Stimulated activated naive CD8-positive, alpha-beta T cell treated with anti-CD3 and anti-CD28 coated beads, Interleukin-15, Interleukin-2, amounts not matched to agents 100 ng/mL and 50 ng/mL, for 24 hours (primary cell): Measurements from ENCODE around the gene ABHD16B.

ENCODE experiments used
- H3K27ac Mint-ChIP-seq: one replicate; pipeline ENCODE4 v1.8.0; 2021; ENCODE audit warnings: mild to moderate bottlenecking, mixed read lengths
- H3K27me3 Mint-ChIP-seq: one replicate; pipeline ENCODE4 v1.8.0; 2021; ENCODE audit warnings: mixed read lengths
- H3K36me3 Mint-ChIP-seq: one replicate; pipeline ENCODE4 v1.8.0; 2021; ENCODE audit warnings: low read depth, mixed read lengths
- H3K4me1 Mint-ChIP-seq: one replicate; pipeline ENCODE4 v1.8.0; 2021; ENCODE audit warnings: low read depth, mixed read lengths
- H3K4me3 Mint-ChIP-seq: one replicate; pipeline ENCODE4 v1.8.0; 2021; ENCODE audit warnings: mild to moderate bottlenecking, mixed read lengths
- H3K9me3 Mint-ChIP-seq: one replicate; pipeline ENCODE4 v1.8.0; 2021; ENCODE audit warnings: mixed read lengths

The ABHD16B gene

DNA sequence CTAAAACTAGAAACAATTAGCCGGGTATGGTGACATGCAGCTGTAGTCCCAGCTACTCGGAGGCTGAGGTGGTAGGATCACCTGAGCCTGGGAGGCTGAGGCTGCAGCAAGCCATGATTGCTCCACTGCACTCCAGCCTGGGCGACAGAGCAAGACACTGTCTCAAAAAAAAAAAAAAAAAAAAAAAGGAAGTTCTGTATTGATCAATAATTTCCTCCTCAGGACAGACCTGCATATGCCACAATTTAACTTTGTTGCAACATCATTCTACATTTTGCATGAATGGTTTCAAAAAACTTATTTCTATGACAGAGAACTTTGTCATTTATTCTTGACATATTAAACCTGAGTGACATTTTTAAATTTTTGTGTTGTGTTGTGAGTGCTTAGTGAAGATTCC, 39.1 kb downstream of the ABHD16B start:
- Mint-ChIP-seq H3K4me3 (no peak overlapping the region), H3K4me1 (peaks cover 71% of the 10 kb centered on the region), H3K27me3 (no peaks in the 10 kb centered on the region), H3K9me3 (no peaks in the 10 kb centered on the region), H3K27ac (no peak overlapping the region), H3K36me3 (peaks cover 40% of the 10 kb centered on the region)

- H3K4me1 Mint-ChIP-seq = peaks cover 49% of the 10 kb centered on the region
These were observed 42.7 kb downstream of the ABHD16B start for GRCh38 chr20:63903796-63904561.

GRCh38 chr20:63908008-63908682, 46.8 kb downstream of the ABHD16B start:
- peaks cover 4% of the 10 kb centered on the region for H3K36me3 Mint-ChIP-seq
- H3K4me3 Mint-ChIP-seq = no peak overlapping the region
- no peak overlapping the region for H3K27ac Mint-ChIP-seq
- peaks cover 35% of the 10 kb centered on the region for H3K4me1 Mint-ChIP-seq
- no peaks in the 10 kb centered on the region for H3K27me3 Mint-ChIP-seq
- H3K9me3 Mint-ChIP-seq = no peaks in the 10 kb centered on the region

More at GRCh38 chr20:63903796-63904561, 42.7 kb downstream of the ABHD16B start:
- Mint-ChIP-seq H3K4me3 (no peak overlapping the region), H3K27me3 (no peaks in the 10 kb centered on the region), H3K9me3 (no peaks in the 10 kb centered on the region), H3K36me3 (peaks cover 17% of the 10 kb centered on the region), H3K27ac (no peak overlapping the region)

DNA sequence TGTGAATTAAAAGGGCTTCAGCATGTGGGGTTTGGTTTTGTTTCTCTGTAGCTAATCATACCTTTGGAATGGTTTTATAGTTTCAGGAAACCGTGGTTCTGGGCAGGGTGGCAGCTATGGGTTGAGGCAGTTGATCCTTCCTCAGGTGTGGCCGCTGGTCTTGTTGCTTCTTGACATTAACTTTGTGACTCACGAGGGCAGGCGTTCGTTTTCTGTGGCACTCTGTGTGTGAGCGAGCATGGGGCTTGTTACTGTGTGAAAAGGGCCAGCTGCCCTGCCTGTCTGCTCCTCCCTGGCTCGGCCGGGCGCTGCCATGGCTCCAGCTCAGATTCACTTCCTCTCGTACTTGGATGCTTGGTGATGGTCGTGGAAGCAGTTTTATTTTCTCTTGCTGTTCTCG, 49.9 kb downstream of the ABHD16B start:
- Mint-ChIP-seq H3K27ac (no peak overlapping the region), H3K4me3 (no peak overlapping the region), H3K36me3 (peaks cover 15% of the 10 kb centered on the region), H3K9me3 (no peaks in the 10 kb centered on the region), H3K4me1 (peaks cover 32% of the 10 kb centered on the region), H3K27me3 (no peaks in the 10 kb centered on the region)
